SW 1271 (cell line): ENCODE results near the gene ANKRD40.

Source experiments
- DNase-seq, 2 experiments: peaks; one replicate each; lab custom pipeline; 2025; lab: John Stamatoyannopoulos, UW

ANKRD40 gene

DNA sequence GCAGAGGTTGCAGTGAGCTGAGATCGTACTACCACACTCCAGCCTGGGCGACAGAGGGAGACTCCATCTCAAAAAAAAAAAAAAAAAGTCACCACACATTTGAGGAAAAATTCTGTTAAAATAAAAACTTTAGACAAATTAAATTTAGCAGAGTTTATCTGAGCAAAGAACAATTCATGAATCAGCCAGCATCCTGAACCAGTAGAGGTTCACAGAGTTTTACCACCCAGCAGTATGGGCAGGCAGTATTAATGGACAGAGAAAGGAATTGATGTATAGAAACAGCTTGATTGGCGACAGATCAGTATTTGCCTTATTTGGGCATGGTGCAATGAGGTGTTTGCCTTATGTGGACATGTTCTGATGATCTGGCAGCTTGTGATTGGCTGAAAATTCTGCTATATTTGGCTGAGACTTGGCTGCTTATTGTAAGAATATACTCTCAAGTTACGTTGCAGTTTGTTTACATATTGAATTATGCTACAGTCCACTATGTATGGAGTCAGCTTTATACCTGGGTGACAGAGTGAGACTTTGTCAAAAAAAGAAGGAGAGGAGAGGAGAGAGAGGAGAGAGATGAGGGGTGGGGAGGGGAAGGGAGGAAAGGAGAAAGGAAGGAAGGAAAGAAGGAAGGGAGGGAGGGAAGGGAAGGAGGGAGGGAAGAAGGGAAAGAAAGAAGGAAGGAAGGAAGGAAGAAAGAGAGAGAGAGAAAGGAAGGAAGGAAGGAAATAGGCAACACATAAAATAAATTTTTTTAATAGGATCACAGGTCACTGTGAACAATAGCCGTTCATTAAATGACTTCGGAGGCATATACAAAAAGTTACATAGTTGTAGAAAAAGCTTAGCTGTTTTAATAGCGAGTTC is 58.4 kb downstream of the ANKRD40 start:
- DNase-seq, result no peak

- no peak for DNase-seq
Measured at GRCh38 chr17:50647187-50647586, 60.5 kb downstream of the ANKRD40 start.

DNA sequence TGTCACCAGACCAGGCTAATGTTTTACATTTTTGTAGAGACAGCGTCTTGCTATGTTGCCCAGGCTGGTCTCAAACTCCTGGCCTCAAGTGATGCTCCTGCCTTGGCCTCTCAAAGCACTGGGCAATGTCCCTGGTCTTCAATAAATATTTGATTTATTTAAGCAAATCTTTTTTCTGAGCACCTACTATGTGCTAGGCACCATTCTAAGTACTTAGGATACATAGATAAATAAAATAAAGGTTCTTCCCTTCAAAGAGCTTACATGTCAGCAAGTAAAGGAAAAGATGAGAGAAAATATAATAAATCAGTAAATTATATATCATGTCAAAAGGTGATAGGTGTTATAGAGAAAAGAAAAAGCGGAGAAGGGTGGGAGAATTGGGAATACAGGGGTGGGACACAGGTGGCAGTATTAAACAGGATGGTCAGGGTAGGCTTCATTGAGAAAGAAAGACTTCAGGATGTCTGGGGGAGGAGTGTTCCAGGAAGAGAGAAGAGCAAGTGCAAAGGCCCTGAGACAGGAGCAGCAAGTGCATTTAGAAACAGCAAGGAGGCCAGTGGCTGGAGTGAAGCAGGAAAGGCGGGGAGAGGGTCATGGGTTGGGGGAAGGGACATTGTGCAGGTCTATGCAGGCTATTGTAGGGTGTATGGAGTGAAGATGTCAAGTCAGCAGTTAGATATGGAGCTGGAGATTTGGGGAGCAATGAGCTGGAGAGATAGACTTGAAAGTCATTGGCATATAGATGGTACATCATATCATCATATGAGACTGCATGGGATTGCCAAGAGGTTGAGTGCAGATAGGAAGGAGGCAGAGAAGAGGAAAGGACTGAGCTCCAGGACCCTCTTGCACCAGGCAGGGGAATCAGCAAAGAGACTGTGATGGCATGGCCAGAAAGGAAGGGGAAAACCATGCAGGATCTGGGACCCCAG is 61.7 kb downstream of the ANKRD40 start:
- DNase-seq, result no peak
